K562 (cell line): Measurements from ENCODE around the gene NUB1.

Source experiments
- SIN3A ChIP-seq, 2 experiments: fragments of 150-350 bp in 1 of 2; IDR thresholded peaks; 2 replicates each; pipeline ENCODE4 v1.6.1; 2011 to 2016; ENCODE audit warnings: borderline replicate concordance in 2 of 2, low read depth in 2 of 2, low read length in 2 of 2, mild to moderate bottlenecking in 2 of 2, moderate library complexity in 2 of 2; ENCODE audit not compliant: control insufficient read depth in 1 of 2
- TEAD1 ChIP-seq, 2 experiments: fragments of 450-650 bp in 1 of 2; sonication (generic) in 1 of 2; formaldehyde crosslinking; IDR thresholded peaks; 2 replicates each; pipeline versions ENCODE4 v1.4.0 to v1.8.0; 2020 to 2022; ENCODE audit warnings: mild to moderate bottlenecking in 2 of 2, missing genetic modification reagents in 1 of 2
- U2AF2 ChIP-seq: fragments of 200-400 bp; formaldehyde crosslinking; optimal IDR thresholded peaks from 2 replicates; pipeline ENCODE3; 2017; ENCODE audit warnings: low read depth, mild to moderate bottlenecking, low read length
- ZFP36 ChIP-seq: fragments of 150-350 bp; IDR thresholded peaks from 2 replicates; pipeline ENCODE4 v1.6.1; 2018; ENCODE audit warnings: low read length, low read depth; ENCODE audit not compliant: partially characterized antibody
- TF ChIP-seq, protein P1 (sequence below), 3 experiments: IDR thresholded peaks in 2 of 3; conservative IDR thresholded peaks in 1 of 3; 2 replicates each; pipeline ENCODE4 v1.5.1; 2011 to 2012; ENCODE audit warnings: low read length in 3 of 3, mild to moderate bottlenecking in 3 of 3, control low read depth in 2 of 3, improper control_type of control experiment in 1 of 3, inconsistent platforms in 1 of 3, low read depth in 1 of 3, mixed read lengths in 1 of 3, moderate library complexity in 1 of 3; ENCODE audit not compliant: insufficient read depth in 2 of 3

DNA sequence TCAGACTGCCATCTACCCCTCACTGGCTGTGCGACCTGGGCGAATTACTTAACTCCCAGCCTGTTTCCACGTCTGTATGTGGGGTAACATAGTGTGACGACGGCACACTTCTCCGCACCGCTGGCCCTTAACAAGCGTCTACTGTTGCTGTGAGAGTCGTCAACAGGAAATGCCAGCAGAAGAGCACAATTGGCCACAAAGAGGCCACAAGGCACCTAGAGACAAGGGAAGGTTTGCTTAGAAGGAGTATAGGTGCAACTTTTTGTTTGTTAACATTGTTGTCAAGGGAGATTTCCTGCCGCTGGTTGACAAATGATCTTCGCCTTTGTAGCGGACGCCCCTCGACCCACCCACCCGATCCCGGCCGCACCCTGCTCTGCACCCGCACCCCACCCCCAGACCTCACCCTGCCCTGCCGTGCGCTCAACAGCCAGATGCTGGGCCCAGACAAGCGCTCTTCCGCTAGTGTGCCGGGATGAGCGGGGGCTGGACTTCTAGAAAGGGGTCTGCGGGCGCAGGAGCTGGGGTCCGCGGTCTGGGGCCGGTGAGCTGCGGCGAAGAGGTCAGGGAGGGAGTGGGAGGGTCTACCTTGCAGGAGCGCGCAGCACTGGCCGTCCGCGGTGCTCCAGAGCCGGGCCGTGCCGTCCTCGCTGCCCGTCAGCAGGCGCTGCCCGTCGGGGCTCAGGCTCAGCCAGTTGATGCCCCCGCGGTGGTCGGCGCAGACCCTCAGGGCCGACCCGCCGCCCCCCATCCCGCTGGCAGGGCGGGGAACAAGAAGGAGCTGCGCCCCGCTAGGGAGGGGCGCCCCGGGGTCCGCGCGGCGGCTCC is 67.4 kb downstream of the NUB1 start:
- no peak for TF ChIP-seq U2AF2
- TF ChIP-seq, protein P1, sequence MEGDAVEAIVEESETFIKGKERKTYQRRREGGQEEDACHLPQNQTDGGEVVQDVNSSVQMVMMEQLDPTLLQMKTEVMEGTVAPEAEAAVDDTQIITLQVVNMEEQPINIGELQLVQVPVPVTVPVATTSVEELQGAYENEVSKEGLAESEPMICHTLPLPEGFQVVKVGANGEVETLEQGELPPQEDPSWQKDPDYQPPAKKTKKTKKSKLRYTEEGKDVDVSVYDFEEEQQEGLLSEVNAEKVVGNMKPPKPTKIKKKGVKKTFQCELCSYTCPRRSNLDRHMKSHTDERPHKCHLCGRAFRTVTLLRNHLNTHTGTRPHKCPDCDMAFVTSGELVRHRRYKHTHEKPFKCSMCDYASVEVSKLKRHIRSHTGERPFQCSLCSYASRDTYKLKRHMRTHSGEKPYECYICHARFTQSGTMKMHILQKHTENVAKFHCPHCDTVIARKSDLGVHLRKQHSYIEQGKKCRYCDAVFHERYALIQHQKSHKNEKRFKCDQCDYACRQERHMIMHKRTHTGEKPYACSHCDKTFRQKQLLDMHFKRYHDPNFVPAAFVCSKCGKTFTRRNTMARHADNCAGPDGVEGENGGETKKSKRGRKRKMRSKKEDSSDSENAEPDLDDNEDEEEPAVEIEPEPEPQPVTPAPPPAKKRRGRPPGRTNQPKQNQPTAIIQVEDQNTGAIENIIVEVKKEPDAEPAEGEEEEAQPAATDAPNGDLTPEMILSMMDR (IDR thresholded peaks at IDR 0.05 in 2 of 3, conservative IDR thresholded peaks at IDR 0.05 in 1 of 3; ENCODE audit: insufficient read depth in 2 of 3, low read depth in 1 of 3, low read length in 3 of 3) = no peak
- no peak for TF ChIP-seq ZFP36
- no peak for TF ChIP-seq SIN3A (IDR thresholded peaks at IDR 0.05; ENCODE audit: borderline replicate concordance in 2 of 2, control insufficient read depth in 1 of 2, low read depth in 2 of 2, low read length in 2 of 2)
- no peak for TF ChIP-seq TEAD1 (CRISPR knock-in tag; IDR thresholded peaks at IDR 0.05)
